ENCODE results near the gene CEBPE. TPM values are rescaled to one million over a fixed set of nuclear protein-coding genes. Genes with fewer than 3 reads are reported as not detected.

The CEBPE gene
- total and polyA plus RNA-seq, 2 experiments from 2014 or later: not detected

DNA sequence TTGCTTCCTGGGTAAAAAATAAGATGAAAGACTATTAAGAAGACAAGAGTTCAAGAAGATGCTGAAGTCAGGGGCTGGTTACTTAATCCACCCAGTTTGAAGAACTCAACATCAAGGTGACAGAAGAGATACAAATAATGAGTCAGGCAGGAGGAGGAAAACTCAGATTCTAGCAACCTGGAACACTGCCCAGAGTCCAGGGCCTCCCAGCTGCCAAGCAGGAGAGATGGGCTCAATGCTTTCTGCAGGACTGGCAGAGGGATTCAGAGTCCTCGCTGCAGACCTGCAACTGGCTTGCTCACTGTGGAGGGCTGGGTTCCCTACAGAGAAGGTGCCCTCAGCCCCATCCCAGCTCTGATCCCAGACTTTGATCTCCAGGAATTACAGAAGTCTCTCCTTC is 28.6 kb upstream of the CEBPE start:
- TF ChIP-seq EZH2 (IDR thresholded peaks at IDR 0.05; ENCODE audit: insufficient read depth, poor library complexity, severe bottlenecking) (no peak), EZH2phosphoT487 (IDR thresholded peaks at IDR 0.05; ENCODE audit: insufficient read depth, low read depth) (no peak)
- in situ Hi-C loops (cut with MboI): no loop called here

DNA sequence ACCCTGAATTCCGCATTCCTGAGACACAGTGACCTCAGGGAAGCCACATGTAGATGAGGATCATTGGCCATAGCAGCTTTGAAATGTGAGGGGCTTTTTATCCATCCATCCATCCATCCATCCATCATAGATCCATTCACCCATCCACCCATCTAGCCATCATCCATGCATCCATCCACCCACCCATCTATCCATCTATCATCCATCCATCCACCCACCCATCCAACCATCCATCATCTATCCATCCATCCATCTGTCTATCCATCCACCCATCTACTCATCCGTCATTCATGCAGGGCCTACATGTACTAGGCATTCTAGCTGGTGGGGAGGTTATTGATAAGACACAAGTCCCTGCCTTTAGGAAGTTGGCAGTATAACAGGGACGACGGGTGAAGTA is 27.9 kb upstream of the CEBPE start:
- WGBS, 2 experiments (ENCODE audit: low coverage in 1 of 2, low lambda C conversion rate in 2 of 2, missing lambda C conversion rate in 2 of 2): 90 to 93% methylated on average over 4 of the region's 4 CpGs
- H3K4me2 ChIP-seq (ENCODE audit: unreplicated experiment): no peak overlapping the region
- H3K36me3 ChIP-seq (ENCODE audit: low read depth): no peaks in the 10 kb centered on the region
- TF ChIP-seq EZH2 (IDR thresholded peaks at IDR 0.05; ENCODE audit: insufficient read depth, poor library complexity, severe bottlenecking): no peak
- TF ChIP-seq EZH2phosphoT487 (IDR thresholded peaks at IDR 0.05; ENCODE audit: insufficient read depth, low read depth): no peak
- in situ Hi-C loops (cut with MboI): no loop called here
- no peak overlapping the region for H3K4me3 ChIP-seq
- no peaks in the 10 kb centered on the region for H4K20me1 ChIP-seq (ENCODE audit: insufficient read depth)
- H3K4me1 ChIP-seq (ENCODE audit: insufficient read depth): peaks cover 12% of the 10 kb centered on the region
- H2AFZ ChIP-seq: no peak overlapping the region
- no peaks in the 10 kb centered on the region for H3K27me3 ChIP-seq (replicated peaks; ENCODE audit: insufficient read depth)
- H3K9ac ChIP-seq: no peak overlapping the region
- H3K9me2 ChIP-seq (ENCODE audit: insufficient read depth): no peaks in the 10 kb centered on the region
- DNase-seq: no peak
- no peaks in the 10 kb centered on the region for H3K9me3 ChIP-seq (ENCODE audit: low read depth)
- no peaks in the 10 kb centered on the region for H3K79me2 ChIP-seq (ENCODE audit: insufficient read depth)
- no peak overlapping the region for H3K27ac ChIP-seq
- H3F3A ChIP-seq (ENCODE audit: insufficient read depth): peaks cover 20% of the 10 kb centered on the region

More for the DNA sequence above, 28.6 kb upstream of the CEBPE start:
- Histone ChIP-seq H3F3A (ENCODE audit: insufficient read depth) (peaks cover 20% of the 10 kb centered on the region), H3K4me3 (no peak overlapping the region), H2AFZ (no peak overlapping the region), H3K4me1 (ENCODE audit: insufficient read depth) (peaks cover 7% of the 10 kb centered on the region), H3K9ac (no peak overlapping the region), H3K27ac (no peak overlapping the region), H3K79me2 (ENCODE audit: insufficient read depth) (no peaks in the 10 kb centered on the region), H3K4me2 (ENCODE audit: unreplicated experiment) (no peak overlapping the region), H4K20me1 (ENCODE audit: insufficient read depth) (no peaks in the 10 kb centered on the region), H3K36me3 (ENCODE audit: low read depth) (no peaks in the 10 kb centered on the region), H3K9me3 (ENCODE audit: low read depth) (no peaks in the 10 kb centered on the region), H3K27me3 (replicated peaks; ENCODE audit: insufficient read depth) (no peaks in the 10 kb centered on the region), H3K9me2 (ENCODE audit: insufficient read depth) (no peaks in the 10 kb centered on the region)
- DNase-seq: peak; percentile 64
- WGBS, 2 experiments (ENCODE audit: low coverage in 1 of 2, low lambda C conversion rate in 2 of 2, missing lambda C conversion rate in 2 of 2): 92 to 100% methylated on average over 1 of the region's 1 CpG

DNA sequence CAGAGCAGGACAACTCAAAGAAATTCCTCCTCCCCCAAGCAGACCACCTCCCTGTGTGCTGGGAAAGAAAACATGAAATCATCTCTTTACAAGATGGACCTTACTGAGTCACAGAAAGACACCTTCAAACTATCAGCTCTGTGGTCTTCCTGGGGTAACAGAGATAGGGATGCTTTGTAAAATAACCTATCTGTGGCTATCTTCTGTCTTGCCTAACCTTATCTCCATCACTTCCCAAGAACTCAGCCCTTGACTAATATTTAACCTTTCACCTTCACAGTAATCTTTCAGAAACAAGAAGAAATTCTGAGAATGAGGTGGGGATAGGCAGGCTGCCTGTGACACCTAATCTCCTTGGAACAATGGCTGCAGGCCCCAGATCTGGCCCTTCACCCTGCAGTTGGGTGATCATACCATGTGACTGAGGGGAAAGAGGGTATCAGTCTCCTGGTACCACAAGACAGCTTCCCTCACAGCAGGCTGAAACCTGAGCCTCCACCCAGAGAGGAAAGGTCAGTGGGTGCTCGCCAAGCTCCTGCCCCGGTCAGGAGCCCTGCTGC is 27.4 kb upstream of the CEBPE start:
- Histone ChIP-seq H3K27me3 (replicated peaks; ENCODE audit: insufficient read depth) (no peaks in the 10 kb centered on the region), H3K79me2 (ENCODE audit: insufficient read depth) (no peaks in the 10 kb centered on the region), H3K4me3 (no peak overlapping the region), H3K27ac (no peak overlapping the region), H3K9ac (no peak overlapping the region), H4K20me1 (ENCODE audit: insufficient read depth) (no peaks in the 10 kb centered on the region), H3K9me3 (ENCODE audit: low read depth) (no peaks in the 10 kb centered on the region), H2AFZ (no peak overlapping the region), H3K36me3 (ENCODE audit: low read depth) (no peaks in the 10 kb centered on the region), H3F3A (ENCODE audit: insufficient read depth) (peaks cover 20% of the 10 kb centered on the region), H3K4me1 (ENCODE audit: insufficient read depth) (peaks cover 16% of the 10 kb centered on the region), H3K9me2 (ENCODE audit: insufficient read depth) (no peaks in the 10 kb centered on the region), H3K4me2 (ENCODE audit: unreplicated experiment) (no peak overlapping the region)
- in situ Hi-C loops (cut with MboI): no loop called here
- no peak for DNase-seq
- 91 to 97% methylated on average over 2 of the region's 2 CpGs for WGBS, 2 experiments (ENCODE audit: low coverage in 1 of 2, low lambda C conversion rate in 2 of 2, missing lambda C conversion rate in 2 of 2)
- TF ChIP-seq EZH2phosphoT487 (IDR thresholded peaks at IDR 0.05; ENCODE audit: insufficient read depth, low read depth): no peak
- TF ChIP-seq EZH2 (IDR thresholded peaks at IDR 0.05; ENCODE audit: insufficient read depth, poor library complexity, severe bottlenecking): no peak

DNA sequence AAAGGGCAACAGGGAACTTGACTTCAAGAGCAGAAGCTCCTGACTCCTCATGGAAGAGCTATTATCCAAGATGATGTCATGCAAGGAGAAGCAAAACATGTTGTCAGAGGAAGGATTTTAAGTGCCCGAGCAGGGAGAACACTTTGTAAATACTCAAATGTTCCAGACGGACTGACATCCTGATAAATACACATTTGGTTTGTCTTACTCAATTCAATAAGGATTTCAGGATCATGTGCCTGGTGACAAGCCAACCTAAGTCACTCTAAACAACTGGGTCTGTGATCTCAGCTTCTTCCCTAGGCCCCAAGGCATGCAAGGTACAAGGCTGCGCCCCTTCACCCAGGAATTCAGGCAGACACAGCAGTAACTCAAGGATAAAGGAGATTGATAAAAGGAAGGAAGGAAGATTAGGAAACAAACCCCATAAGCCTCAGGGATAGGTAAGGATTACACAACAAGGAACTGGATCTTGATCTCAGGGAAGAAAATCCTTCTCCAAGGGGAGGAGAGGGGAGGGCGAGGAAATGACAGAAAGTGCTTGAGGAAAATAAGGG is 26.8 kb upstream of the CEBPE start:
- Histone ChIP-seq H4K20me1 (ENCODE audit: insufficient read depth) (no peaks in the 10 kb centered on the region), H3K4me1 (ENCODE audit: insufficient read depth) (peaks cover 16% of the 10 kb centered on the region), H3K27ac (no peak overlapping the region), H3K9ac (no peak overlapping the region), H3F3A (ENCODE audit: insufficient read depth) (peaks cover 20% of the 10 kb centered on the region), H3K9me2 (ENCODE audit: insufficient read depth) (no peaks in the 10 kb centered on the region), H3K79me2 (ENCODE audit: insufficient read depth) (no peaks in the 10 kb centered on the region), H2AFZ (no peak overlapping the region), H3K36me3 (ENCODE audit: low read depth) (no peaks in the 10 kb centered on the region), H3K27me3 (replicated peaks; ENCODE audit: insufficient read depth) (no peaks in the 10 kb centered on the region), H3K9me3 (ENCODE audit: low read depth) (no peaks in the 10 kb centered on the region), H3K4me2 (ENCODE audit: unreplicated experiment) (no peak overlapping the region), H3K4me3 (no peak overlapping the region)
- in situ Hi-C loops (cut with MboI): no loop called here
- peak; percentile 31 for DNase-seq
- TF ChIP-seq EZH2 (IDR thresholded peaks at IDR 0.05; ENCODE audit: insufficient read depth, poor library complexity, severe bottlenecking): no peak
- TF ChIP-seq EZH2phosphoT487 (IDR thresholded peaks at IDR 0.05; ENCODE audit: insufficient read depth, low read depth): no peak
- WGBS, 2 experiments (ENCODE audit: low coverage in 1 of 2, low lambda C conversion rate in 2 of 2, missing lambda C conversion rate in 2 of 2): 56 to 64% methylated on average over 4 of the region's 4 CpGs

All from GM23248 (cell line).